Measurements from ENCODE around the gene MALL. TPM values are rescaled to one million over a fixed set of nuclear protein-coding genes. Genes with fewer than 3 reads are reported as not detected.
A peak's percentile ranks its signal among the peaks of the same experiment; 100 is the strongest.

MALL gene
- total and polyA plus RNA-seq, 9 of the 15 experiments (the other 6 are each of a cell fraction or from before 2014, with no cell fraction given): 0.24 TPM; not detected in 8

- POLR2A ChIA-PET: no interaction called here
- H3K9me3 ChIP-seq (replicated peaks; ENCODE audit: control insufficient read depth, insufficient read depth, low read depth, low read length): no peaks in the 10 kb centered on the region
- no peaks in the 10 kb centered on the region for H3K36me3 ChIP-seq (ENCODE audit: control insufficient read depth, insufficient read depth, low read length)
- in situ Hi-C loops (cut with MboI) (no loop called here), intact Hi-C loops (cut with micrococcal nuclease) (no loop called here)
- no peak overlapping the region for H3K4me2 ChIP-seq (ENCODE audit: insufficient read depth, low read length)
- no peak overlapping the region for H3K9ac ChIP-seq (ENCODE audit: insufficient read depth in 1 of 2, low read depth in 2 of 2, low read length in 2 of 2)
- FAIRE-seq: no peak
- H3K27ac ChIP-seq (ENCODE audit: extremely low read depth, low read depth, low read length): no peak overlapping the region
- 1% methylated on average over 4 of the region's 4 CpGs for WGBS (ENCODE audit: insufficient coverage, low coverage, missing lambda C conversion rate)
- no peaks in the 10 kb centered on the region for H3K79me2 ChIP-seq (ENCODE audit: control insufficient read depth, insufficient read depth, low read length)
- H3K9me1 ChIP-seq (ENCODE audit: control insufficient read depth, insufficient read depth, low read length): no peaks in the 10 kb centered on the region
- CTCF ChIA-PET (ENCODE audit: low intra/inter-chr PET ratio): no interaction called here
- H4K20me1 ChIP-seq (replicated peaks; ENCODE audit: control insufficient read depth, insufficient read depth, low read length): no peaks in the 10 kb centered on the region
- DNase-seq (ENCODE audit: extremely low read depth in 1 of 4, low spot score in 3 of 4): no peak
- H3K4me3 ChIP-seq: no peak overlapping the region
- no peak for ATAC-seq
- TF ChIP-seq THRAP3 (IDR thresholded peaks at IDR 0.05; ENCODE audit: borderline replicate concordance) (no peak), EGR1 (conservative IDR thresholded peaks at IDR 0.05) (0 out of 2 replicates have a peak, but pooled peaks have one; percentile 32)
- peaks cover 6 to 9% of the 10 kb centered on the region in 2 experiments; a peak in 1 of 5 replicates for H3K27me3 ChIP-seq (ENCODE audit: control insufficient read depth in 2 of 2, insufficient read depth in 2 of 2, low read length in 2 of 2)
- no peak overlapping the region for H2AFZ ChIP-seq (ENCODE audit: low read depth, low read length)
- no peaks in the 10 kb centered on the region for H3K4me1 ChIP-seq (replicated peaks in 1 of 2; ENCODE audit: control insufficient read depth in 2 of 2, insufficient read depth in 2 of 2, low read length in 2 of 2)
- BruUV-seq (replicated peaks): no TSS peak
These were observed 10.6 kb upstream of the MALL start for GRCh38 chr2:110126086-110126773.

GRCh38 chr2:110124939-110125691, 9.5 kb upstream of the MALL start:
- Histone ChIP-seq H2AFZ (ENCODE audit: low read depth, low read length) (no peak overlapping the region), H3K27ac (ENCODE audit: extremely low read depth, low read depth, low read length) (no peak overlapping the region), H3K4me2 (ENCODE audit: insufficient read depth, low read length) (no peak overlapping the region), H3K9me3 (replicated peaks; ENCODE audit: control insufficient read depth, insufficient read depth, low read depth, low read length) (no peaks in the 10 kb centered on the region), H3K36me3 (ENCODE audit: control insufficient read depth, insufficient read depth, low read length) (no peaks in the 10 kb centered on the region), H3K4me3 (no peak overlapping the region), H3K9ac (ENCODE audit: insufficient read depth in 1 of 2, low read depth in 2 of 2, low read length in 2 of 2) (no peak overlapping the region), H4K20me1 (replicated peaks; ENCODE audit: control insufficient read depth, insufficient read depth, low read length) (no peaks in the 10 kb centered on the region), H3K4me1 (replicated peaks in 1 of 2; ENCODE audit: control insufficient read depth in 2 of 2, insufficient read depth in 2 of 2, low read length in 2 of 2) (no peaks in the 10 kb centered on the region), H3K27me3 (ENCODE audit: control insufficient read depth in 2 of 2, insufficient read depth in 2 of 2, low read length in 2 of 2) (peaks cover 6 to 9% of the 10 kb centered on the region in 2 experiments; a peak in 1 of 5 replicates), H3K9me1 (ENCODE audit: control insufficient read depth, insufficient read depth, low read length) (no peaks in the 10 kb centered on the region), H3K79me2 (ENCODE audit: control insufficient read depth, insufficient read depth, low read length) (no peaks in the 10 kb centered on the region)
- ChIA-PET CTCF (ENCODE audit: low intra/inter-chr PET ratio) (no interaction called here), POLR2A (interaction anchor here (1.4 kb wide), 1 partner anchor 9 kb away, joined by 4 read pairs; the partner anchor contains the start of gene MALL)
- in situ Hi-C loops (cut with MboI) (no loop called here), intact Hi-C loops (cut with micrococcal nuclease) (no loop called here)
- DNase-seq (ENCODE audit: extremely low read depth in 1 of 4, low spot score in 3 of 4): no peak
- ATAC-seq: no peak
- under 1% methylated on average over 6 of the region's 6 CpGs for WGBS (ENCODE audit: insufficient coverage, low coverage, missing lambda C conversion rate)
- BruUV-seq (replicated peaks): no TSS peak
- FAIRE-seq: no peak
- TF ChIP-seq, protein P1, sequence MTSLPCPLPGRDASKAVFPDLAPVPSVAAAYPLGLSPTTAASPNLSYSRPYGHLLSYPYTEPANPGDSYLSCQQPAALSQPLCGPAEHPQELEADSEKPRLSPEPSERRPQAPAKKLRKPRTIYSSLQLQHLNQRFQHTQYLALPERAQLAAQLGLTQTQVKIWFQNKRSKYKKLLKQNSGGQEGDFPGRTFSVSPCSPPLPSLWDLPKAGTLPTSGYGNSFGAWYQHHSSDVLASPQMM (CRISPR knock-in tag; IDR thresholded peaks at IDR 0.05): no peak
- TF ChIP-seq MAX (CRISPR knock-in tag; IDR thresholded peaks at IDR 0.05) (no peak), NFXL1 (CRISPR knock-in tag; IDR thresholded peaks at IDR 0.05) (no peak), PML (IDR thresholded peaks at IDR 0.05; ENCODE audit: low read length) (no peak), DEAF1 (CRISPR knock-in tag; IDR thresholded peaks at IDR 0.05) (no peak), NR0B1 (IDR thresholded peaks at IDR 0.05; ENCODE audit: partially characterized antibody) (no peak), ZNF583 (CRISPR knock-in tag; IDR thresholded peaks at IDR 0.05) (no peak), ZBTB1 (CRISPR knock-in tag; IDR thresholded peaks at IDR 0.05; ENCODE audit: borderline replicate concordance, low read depth) (no peak)
